ENCODE data around the gene SMAD3. TPM values are rescaled to one million over a fixed set of nuclear protein-coding genes. Genes with fewer than 3 reads are reported as not detected.

Gene SMAD3
- total and polyA plus RNA-seq, 4 donors, result 4.0 to 12.2 (median 5.5) TPM

- Histone ChIP-seq H3K9ac (ENCODE audit: low read depth in 1 of 2, low read length in 2 of 2) (no peak overlapping the region), H3K27me3 (ENCODE audit: control insufficient read depth in 4 of 4, insufficient read depth in 4 of 4, low read length in 3 of 4) (no peaks in the 10 kb centered on the region), H3K27ac (ENCODE audit: low read depth in 1 of 2, low read length in 2 of 2) (no peak overlapping the region), H3K9me3 (ENCODE audit: control insufficient read depth in 4 of 4, low read length in 3 of 4) (no peaks in the 10 kb centered on the region), H3K36me3 (ENCODE audit: control insufficient read depth in 4 of 4, insufficient read depth in 3 of 4, low read depth in 1 of 4, low read length in 3 of 4) (peaks cover 0 to 3% (median 0%) of the 10 kb centered on the region in 4 donors), H3K4me1 (ENCODE audit: control insufficient read depth in 4 of 4, insufficient read depth in 4 of 4, low read length in 3 of 4) (peaks cover 0 to 13% (median 10%) of the 10 kb centered on the region in 4 donors), H3K4me3 (ENCODE audit: low read depth in 1 of 3, low read length in 3 of 3) (no peak overlapping the region)
- DNase-seq (ENCODE audit: low spot score), result no peak
- WGBS, result 92% methylated on average over 1 of the region's 1 CpG
- no peak for TF ChIP-seq CTCF (IDR thresholded peaks at IDR 0.05; ENCODE audit: low read depth, low read length, missing input control)
- no peak for TF ChIP-seq REST (IDR thresholded peaks at IDR 0.05)
- no peak for TF ChIP-seq JUND (IDR thresholded peaks at IDR 0.05)
Measured at GRCh38 chr15:67018026-67018425, 47.4 kb upstream of the SMAD3 start.

GRCh38 chr15:67018441-67018840 is 47.0 kb upstream of the SMAD3 start:
- no peak for DNase-seq (ENCODE audit: low spot score)
- Histone ChIP-seq H3K4me3 (ENCODE audit: low read depth in 1 of 3, low read length in 3 of 3) (no peak overlapping the region), H3K27me3 (ENCODE audit: control insufficient read depth in 4 of 4, insufficient read depth in 4 of 4, low read length in 3 of 4) (no peaks in the 10 kb centered on the region), H3K27ac (ENCODE audit: low read depth in 1 of 2, low read length in 2 of 2) (no peak overlapping the region), H3K36me3 (ENCODE audit: control insufficient read depth in 4 of 4, insufficient read depth in 3 of 4, low read depth in 1 of 4, low read length in 3 of 4) (peaks cover 0 to 3% (median 0%) of the 10 kb centered on the region in 4 donors), H3K9ac (ENCODE audit: low read depth in 1 of 2, low read length in 2 of 2) (no peak overlapping the region), H3K9me3 (ENCODE audit: control insufficient read depth in 4 of 4, low read length in 3 of 4) (no peaks in the 10 kb centered on the region), H3K4me1 (ENCODE audit: control insufficient read depth in 4 of 4, insufficient read depth in 4 of 4, low read length in 3 of 4) (peaks cover 0 to 13% (median 10%) of the 10 kb centered on the region in 4 donors)
- TF ChIP-seq FOXA1 (IDR thresholded peaks at IDR 0.05) (no peak), MAX (IDR thresholded peaks at IDR 0.05) (no peak), GABPA (IDR thresholded peaks at IDR 0.05 in 1 of 2, conservative IDR thresholded peaks at IDR 0.05 in 1 of 2) (no peak), JUND (IDR thresholded peaks at IDR 0.05) (no peak), FOXA2 (IDR thresholded peaks at IDR 0.05) (no peak), REST (IDR thresholded peaks at IDR 0.05) (no peak), RAD21 (IDR thresholded peaks at IDR 0.05) (no peak), SP1 (IDR thresholded peaks at IDR 0.05) (no peak), TAF1 (conservative IDR thresholded peaks at IDR 0.05) (no peak), CTCF (IDR thresholded peaks at IDR 0.05; ENCODE audit: low read depth, low read length, missing input control) (no peak), NR2F2 (IDR thresholded peaks at IDR 0.05) (no peak), HNF4G (IDR thresholded peaks at IDR 0.05) (no peak), YY1 (IDR thresholded peaks at IDR 0.05) (no peak), ATF3 (IDR thresholded peaks at IDR 0.05) (no peak), RXRA (IDR thresholded peaks at IDR 0.05) (no peak), EGR1 (IDR thresholded peaks at IDR 0.05; ENCODE audit: low read depth in 2 of 2) (no peak), ZBTB33 (IDR thresholded peaks at IDR 0.05) (no peak)
- 94% methylated on average over 10 of the region's 10 CpGs for whole genome bisulfite sequencing

Data from liver (tissue), 9 donors.